Keratinocyte (primary cell): Measurements from ENCODE around the gene DNPH1. TPM values are rescaled to one million over a fixed set of nuclear protein-coding genes. Genes with fewer than 3 reads are reported as not detected.
A peak's percentile ranks its signal among the peaks of the same experiment; 100 is the strongest.

Experiments used
- DNase-seq: peaks from one replicate; pipeline ENCODE4 v3.0.0-alpha.2; 2011; ENCODE audit warnings: low read depth, missing footprints, low spot score
- FAIRE-seq: peaks from 2 replicates; lab custom pipeline; 2011; peaks lifted over from hg19 to GRCh38; lab: Jason Lieb, UNC
- H2AFZ ChIP-seq: 2 replicates; pipeline ENCODE4 v1.6.0; 2012; ENCODE audit warnings: low read length, control low read depth, inconsistent platforms; ENCODE audit not compliant: control insufficient read depth
- H3K27ac ChIP-seq: 2 replicates; pipeline ENCODE4 v1.5.1; 2011; ENCODE audit warnings: low read length; ENCODE audit not compliant: control insufficient read depth, insufficient read depth
- H3K27me3 ChIP-seq: 3 replicates; pipeline ENCODE4 v1.6.0; 2011; ENCODE audit warnings: low read length; ENCODE audit not compliant: control insufficient read depth, insufficient read depth; ENCODE audit errors: extremely low read depth
- H3K36me3 ChIP-seq, 2 experiments: 2 replicates in 1 of 2; 3 replicates in 1 of 2; pipeline ENCODE4 v1.5.1; 2011; ENCODE audit warnings: low read length in 2 of 2, mild to moderate bottlenecking in 1 of 2; ENCODE audit not compliant: control insufficient read depth in 2 of 2, insufficient read depth in 2 of 2; ENCODE audit errors: extremely low read depth in 1 of 2
- H3K4me1 ChIP-seq: 3 replicates; pipeline ENCODE4 v1.5.1; 2011; ENCODE audit warnings: low read length; ENCODE audit not compliant: control insufficient read depth, insufficient read depth; ENCODE audit errors: extremely low read depth
- H3K4me2 ChIP-seq: 3 replicates; pipeline ENCODE4 v1.6.0; 2011; ENCODE audit warnings: low read depth, low read length; ENCODE audit not compliant: control insufficient read depth, insufficient read depth; ENCODE audit errors: extremely low read depth
- H3K4me3 ChIP-seq, 3 experiments: fragments of 200-600 bp in 1 of 3; sonication (generic) in 1 of 3; 2 replicates in 2 of 3; 3 replicates in 1 of 3; pipeline ENCODE4 v1.5.1; 2011 to 2016; ENCODE audit warnings: low read length in 3 of 3, mild to moderate bottlenecking in 3 of 3, control low read depth in 2 of 3, inconsistent platforms in 1 of 3, low read depth in 1 of 3, mixed read lengths in 1 of 3, mixed run types in 1 of 3, moderate library complexity in 1 of 3; ENCODE audit not compliant: control insufficient read depth in 2 of 3, insufficient read depth in 2 of 3; ENCODE audit errors: extremely low read depth in 1 of 3
- H3K79me2 ChIP-seq: 2 replicates; pipeline ENCODE4 v1.6.0; 2012; ENCODE audit warnings: low read length; ENCODE audit not compliant: control insufficient read depth, insufficient read depth
- H3K9ac ChIP-seq: 3 replicates; pipeline ENCODE4 v1.6.0; 2011; ENCODE audit warnings: low read length; ENCODE audit not compliant: control insufficient read depth, insufficient read depth; ENCODE audit errors: extremely low read depth
- H3K9me1 ChIP-seq: 3 replicates; pipeline ENCODE4 v1.6.0; 2011; ENCODE audit warnings: low read length; ENCODE audit not compliant: control insufficient read depth, insufficient read depth; ENCODE audit errors: extremely low read depth
- H3K9me3 ChIP-seq: 2 replicates; pipeline ENCODE4 v1.5.1; 2012; ENCODE audit warnings: low read depth, low read length; ENCODE audit not compliant: control insufficient read depth
- H4K20me1 ChIP-seq: 3 replicates; pipeline ENCODE4 v1.6.0; 2011; ENCODE audit warnings: low read length; ENCODE audit not compliant: control insufficient read depth, insufficient read depth; ENCODE audit errors: extremely low read depth
- EZH2 ChIP-seq: IDR thresholded peaks from one replicate; pipeline ENCODE4 v1.6.1; 2012; ENCODE audit warnings: inconsistent platforms, mild to moderate bottlenecking, low read length, moderate library complexity
- dilution Hi-C: fragments of 300-500 bp; cut with MboI; formaldehyde crosslinking; loops from one replicate; pipeline ENCODE4 v1.7.0; 2020; ENCODE audit warnings: low sequenced_read_pairs; ENCODE audit not compliant: extremely low pct_ligation_motif_present
- polyA plus RNA-seq, 5 experiments: library from polyadenylated mRNA; depleted of rRNA in 3 of 5; stranded (reverse) in 3 of 5; stranded (forward) in 1 of 5; unstranded in 1 of 5; fragments of >200 nt; gene quantifications; 1 replicate in 1 of 5; 2 replicates in 3 of 5; 3 replicates in 1 of 5; pipeline versions ENCODE4 v1.2.1 to v1.2.3, GENCODE V29; 2011 to 2012; ENCODE audit warnings: missing spikeins in 2 of 5, low read depth in 1 of 5, low replicate concordance in 1 of 5
- TF ChIP-seq, protein P1 (sequence below), 3 experiments: IDR thresholded peaks in 1 of 3; conservative IDR thresholded peaks in 1 of 3; optimal IDR thresholded peaks in 1 of 3; 2 replicates in 2 of 3; 3 replicates in 1 of 3; pipeline versions ENCODE3 to v1.5.1; 2011; ENCODE audit warnings: low read length in 3 of 3, mild to moderate bottlenecking in 3 of 3, moderate library complexity in 2 of 3, control low read depth in 1 of 3, inconsistent platforms in 1 of 3; ENCODE audit not compliant: insufficient read depth in 2 of 3; ENCODE audit errors: extremely low read depth in 1 of 3

The DNPH1 gene
- polyA plus RNA-seq, 1 donor (not counting 4 experiments of a cell fraction or from before 2014, with no cell fraction given), result 73.9 TPM

DNA sequence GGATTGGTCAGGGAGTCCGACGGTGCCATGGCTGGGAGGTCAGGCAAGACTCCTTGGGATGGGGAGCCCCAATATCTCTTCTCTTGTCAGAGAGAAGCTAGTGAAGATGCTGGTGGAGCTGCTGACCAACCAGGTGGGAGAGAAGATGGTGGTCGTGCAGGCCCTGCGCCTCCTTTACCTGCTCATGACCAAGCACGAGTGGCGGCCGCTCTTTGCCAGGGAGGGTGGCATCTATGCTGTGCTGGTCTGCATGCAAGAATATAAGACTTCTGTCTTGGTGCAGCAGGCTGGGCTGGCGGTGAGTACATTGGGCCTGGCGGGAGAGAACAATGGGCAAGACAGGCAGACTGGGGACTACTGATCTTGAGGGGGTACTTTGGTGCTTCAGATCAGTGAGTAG lies 36.4 kb downstream of the DNPH1 start:
- Histone ChIP-seq H3K4me1 (peaks cover 2% of the 10 kb centered on the region), H3K27ac (no peak overlapping the region), H3K4me3 (no peak overlapping the region), H4K20me1 (no peaks in the 10 kb centered on the region), H3K9ac (no peak overlapping the region), H3K9me1 (no peaks in the 10 kb centered on the region), H3K79me2 (peaks cover 16% of the 10 kb centered on the region), H3K36me3 (peaks cover 18 to 22% of the 10 kb centered on the region in 2 experiments), H3K27me3 (no peaks in the 10 kb centered on the region), H3K4me2 (no peak overlapping the region), H2AFZ (no peak overlapping the region), H3K9me3 (no peaks in the 10 kb centered on the region)
- FAIRE-seq (no peak), DNase-seq (no peak)
- TF ChIP-seq EZH2, result no peak
- dilution Hi-C loops, result no loop called here

DNA sequence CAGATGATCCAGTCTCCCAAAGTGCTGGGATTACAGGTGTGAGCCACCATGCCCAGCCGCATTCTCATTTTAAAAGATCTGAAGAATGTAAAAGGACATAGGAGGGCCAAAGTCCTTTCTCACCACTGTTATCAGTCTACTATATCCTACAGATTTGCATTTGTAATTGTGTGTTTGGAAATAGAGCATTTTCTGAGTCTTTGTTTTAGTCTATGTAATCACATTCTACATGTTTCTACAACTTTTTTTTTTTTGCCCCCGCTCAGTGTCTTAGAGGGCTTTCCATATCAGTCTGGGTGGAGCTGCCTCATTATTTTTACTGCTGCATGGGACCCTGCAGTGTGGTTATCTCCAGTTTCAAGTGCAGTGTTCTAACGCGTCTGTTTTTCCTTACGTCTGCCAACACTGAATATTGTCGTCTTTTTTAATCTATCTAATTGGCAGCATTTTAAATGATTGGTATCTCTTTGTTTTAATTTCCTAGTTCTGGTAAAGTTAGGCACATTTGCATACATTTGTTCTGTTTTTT lies 39.4 kb downstream of the DNPH1 start:
- Histone ChIP-seq H3K27ac (no peak overlapping the region), H3K4me2 (peak overlapping the region; percentile 25), H3K9me1 (peaks cover 2% of the 10 kb centered on the region), H3K9me3 (no peaks in the 10 kb centered on the region), H3K4me1 (peaks cover 26% of the 10 kb centered on the region), H3K27me3 (no peaks in the 10 kb centered on the region), H3K4me3 (peak overlapping the region in 1 of 3 experiments; percentile 2), H3K9ac (no peak overlapping the region), H4K20me1 (no peaks in the 10 kb centered on the region), H3K79me2 (peaks cover 25% of the 10 kb centered on the region), H2AFZ (no peak overlapping the region), H3K36me3 (peaks cover 11 to 26% of the 10 kb centered on the region in 2 experiments)
- no peak for DNase-seq
- TF ChIP-seq, protein P1, sequence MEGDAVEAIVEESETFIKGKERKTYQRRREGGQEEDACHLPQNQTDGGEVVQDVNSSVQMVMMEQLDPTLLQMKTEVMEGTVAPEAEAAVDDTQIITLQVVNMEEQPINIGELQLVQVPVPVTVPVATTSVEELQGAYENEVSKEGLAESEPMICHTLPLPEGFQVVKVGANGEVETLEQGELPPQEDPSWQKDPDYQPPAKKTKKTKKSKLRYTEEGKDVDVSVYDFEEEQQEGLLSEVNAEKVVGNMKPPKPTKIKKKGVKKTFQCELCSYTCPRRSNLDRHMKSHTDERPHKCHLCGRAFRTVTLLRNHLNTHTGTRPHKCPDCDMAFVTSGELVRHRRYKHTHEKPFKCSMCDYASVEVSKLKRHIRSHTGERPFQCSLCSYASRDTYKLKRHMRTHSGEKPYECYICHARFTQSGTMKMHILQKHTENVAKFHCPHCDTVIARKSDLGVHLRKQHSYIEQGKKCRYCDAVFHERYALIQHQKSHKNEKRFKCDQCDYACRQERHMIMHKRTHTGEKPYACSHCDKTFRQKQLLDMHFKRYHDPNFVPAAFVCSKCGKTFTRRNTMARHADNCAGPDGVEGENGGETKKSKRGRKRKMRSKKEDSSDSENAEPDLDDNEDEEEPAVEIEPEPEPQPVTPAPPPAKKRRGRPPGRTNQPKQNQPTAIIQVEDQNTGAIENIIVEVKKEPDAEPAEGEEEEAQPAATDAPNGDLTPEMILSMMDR (optimal IDR thresholded peaks at IDR 0.05 in 1 of 3, IDR thresholded peaks at IDR 0.05 in 1 of 3, conservative IDR thresholded peaks at IDR 0.05 in 1 of 3; ENCODE audit: extremely low read depth in 1 of 3, insufficient read depth in 2 of 3, low read length in 3 of 3), result no peak
- TF ChIP-seq EZH2, result no peak
- dilution Hi-C loops, result no loop called here
- no peak for FAIRE-seq

DNA sequence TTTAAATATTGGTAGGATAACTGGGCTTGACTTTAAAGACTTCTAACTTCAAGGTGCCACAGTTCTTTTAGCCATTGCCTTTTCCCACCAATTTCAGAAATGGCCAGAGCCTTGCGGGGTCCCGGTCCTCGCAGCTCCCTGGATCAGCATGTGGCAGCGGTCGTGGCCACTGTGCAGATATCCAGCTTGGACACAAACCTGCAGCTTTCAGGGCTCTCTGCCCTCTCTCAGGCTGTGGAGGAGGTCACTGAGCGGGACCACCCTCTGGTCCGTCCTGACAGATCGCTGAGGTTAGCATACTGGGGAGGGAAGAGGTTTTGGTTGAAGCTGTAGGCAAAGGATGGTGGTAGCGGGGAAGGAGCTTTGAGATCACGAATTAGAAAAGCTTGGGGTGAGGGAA lies 40.9 kb downstream of the DNPH1 start:
- DNase-seq (no peak), FAIRE-seq (no peak)
- peaks cover 6% of the 10 kb centered on the region for H3K9me1 ChIP-seq
- dilution Hi-C loops, result no loop called here
- no peak overlapping the region for H3K27ac ChIP-seq
- no peaks in the 10 kb centered on the region for H3K9me3 ChIP-seq
- TF ChIP-seq, protein P1 (optimal IDR thresholded peaks at IDR 0.05 in 1 of 3, IDR thresholded peaks at IDR 0.05 in 1 of 3, conservative IDR thresholded peaks at IDR 0.05 in 1 of 3; ENCODE audit: extremely low read depth in 1 of 3, insufficient read depth in 2 of 3, low read length in 3 of 3), result no peak
- no peak for TF ChIP-seq EZH2
- H3K79me2 ChIP-seq, result peaks cover 27% of the 10 kb centered on the region
- no peak overlapping the region for H3K9ac ChIP-seq
- no peak overlapping the region for H2AFZ ChIP-seq
- H3K27me3 ChIP-seq, result no peaks in the 10 kb centered on the region
- no peak overlapping the region for H3K4me2 ChIP-seq
- peaks cover 8 to 26% of the 10 kb centered on the region in 2 experiments for H3K36me3 ChIP-seq
- H4K20me1 ChIP-seq, result no peaks in the 10 kb centered on the region
- no peak overlapping the region for H3K4me3 ChIP-seq
- peaks cover 26% of the 10 kb centered on the region for H3K4me1 ChIP-seq
